HepG2 (cell line): Measurements from ENCODE around the gene SKI. TPM values are rescaled to one million over a fixed set of nuclear protein-coding genes. Genes with fewer than 3 reads are reported as not detected.
A peak's percentile ranks its signal among the peaks of the same experiment; 100 is the strongest.

Experiments used
- CBX5 ChIP-seq: sonication (generic); formaldehyde crosslinking; IDR thresholded peaks from 2 replicates; pipeline ENCODE4 v1.4.0; 2020; ENCODE audit warnings: missing genetic modification reagents, borderline replicate concordance
- DMAP1 ChIP-seq: IDR thresholded peaks from 2 replicates; pipeline ENCODE4 v1.6.1; 2016
- HDAC6 ChIP-seq: fragments of 200-600 bp; sonication (generic); IDR thresholded peaks from 2 replicates; pipeline ENCODE4 v1.7.0; 2017; ENCODE audit warnings: mild to moderate bottlenecking, antibody characterized with exemption, low read length, low read depth
- LCORL ChIP-seq, 2 experiments: fragments of 450-650 bp in 1 of 2; sonication (generic) in 1 of 2; formaldehyde crosslinking in 1 of 2; IDR thresholded peaks; 2 replicates each; pipeline versions ENCODE4 v1.5.0 to v1.6.1; 2017 to 2020; ENCODE audit warnings: antibody characterized with exemption in 1 of 2, missing genetic modification reagents in 1 of 2
- MAF1 ChIP-seq: sonication (generic); formaldehyde crosslinking; IDR thresholded peaks from 2 replicates; pipeline ENCODE4 v1.5.0; 2020; ENCODE audit warnings: missing genetic modification reagents, borderline replicate concordance
- MLLT10 ChIP-seq: sonication (generic); formaldehyde crosslinking; IDR thresholded peaks from 2 replicates; pipeline ENCODE4 v1.4.0; 2020; ENCODE audit warnings: missing genetic modification reagents
- RBM39 ChIP-seq: fragments of 200-400 bp; formaldehyde crosslinking; IDR thresholded peaks from one replicate; pipeline ENCODE4 v1.6.1; 2018; ENCODE audit warnings: antibody characterized with exemption, mild to moderate bottlenecking, low read depth, low read length; ENCODE audit not compliant: poor library complexity, severe bottlenecking
- SP1 ChIP-seq, 2 experiments: fragments of 450-650 bp in 1 of 2; sonication (generic) in 1 of 2; formaldehyde crosslinking in 1 of 2; IDR thresholded peaks; 2 replicates each; pipeline versions ENCODE4 v1.4.0 to v1.6.1; 2016 to 2020; ENCODE audit warnings: missing genetic modification reagents in 1 of 2
- TCF12 ChIP-seq, 2 experiments: fragments of 450-650 bp in 1 of 2; sonication (generic) in 1 of 2; formaldehyde crosslinking in 1 of 2; IDR thresholded peaks; 2 replicates each; pipeline versions ENCODE4 v1.6.1 to v1.8.0; 2017 to 2022; ENCODE audit warnings: antibody characterized with exemption in 1 of 2, mild to moderate bottlenecking in 1 of 2, missing genetic modification reagents in 1 of 2, moderate library complexity in 1 of 2
- ZC3H4 ChIP-seq: sonication (generic); formaldehyde crosslinking; IDR thresholded peaks from 2 replicates; pipeline ENCODE4 v1.4.0; 2020; ENCODE audit warnings: missing genetic modification reagents, borderline replicate concordance
- ZKSCAN1 ChIP-seq: fragments of 150-350 bp; IDR thresholded peaks from 2 replicates; pipeline ENCODE4 v1.6.1; 2014; ENCODE audit warnings: low read length
- ZNF143 ChIP-seq: sonication (generic); formaldehyde crosslinking; IDR thresholded peaks from 2 replicates; pipeline ENCODE4 v1.4.0; 2020; ENCODE audit warnings: missing genetic modification reagents
- ZNF615 ChIP-seq: sonication (generic); formaldehyde crosslinking; IDR thresholded peaks from 2 replicates; pipeline ENCODE4 v1.5.0; 2020; ENCODE audit warnings: mild to moderate bottlenecking, missing genetic modification reagents, borderline replicate concordance
- ZNF678 ChIP-seq: sonication (generic); formaldehyde crosslinking; IDR thresholded peaks from 2 replicates; pipeline ENCODE4 v1.4.0; 2020; ENCODE audit warnings: mild to moderate bottlenecking, missing genetic modification reagents
- ZSCAN21 ChIP-seq: sonication (generic); formaldehyde crosslinking; IDR thresholded peaks from 2 replicates; pipeline ENCODE4 v1.8.0; 2022; ENCODE audit warnings: mild to moderate bottlenecking, missing genetic modification reagents, moderate library complexity, borderline replicate concordance
- polyA plus RNA-seq, 8 experiments: library from polyadenylated mRNA; depleted of rRNA in 3 of 8; stranded (reverse) in 7 of 8; unstranded in 1 of 8; fragments of >200 nt; fragmentation: Illumina TruSeq in 4 of 8; extraction: Trizol in 4 of 8; gene quantifications; 2 replicates each; pipeline versions ENCODE4 v1.2.1 to v1.2.3, GENCODE V29; 2011 to 2016; ENCODE audit warnings: low read depth in 4 of 8, missing spikeins in 1 of 8, mixed read lengths in 1 of 8; ENCODE audit not compliant: insufficient read depth in 1 of 8
- total RNA-seq, 5 experiments: library from RNA; depleted of rRNA; stranded (reverse); fragments of >200 nt; fragmentation: Illumina TruSeq; extraction: Trizol; gene quantifications; 2 replicates each; pipeline ENCODE4 v1.2.3, GENCODE V29; 2016; ENCODE audit warnings: low read depth in 1 of 5
- TF ChIP-seq, protein P1 (sequence below): sonication (generic); formaldehyde crosslinking; IDR thresholded peaks from 2 replicates; pipeline ENCODE4 v1.5.0; 2020; ENCODE audit warnings: mild to moderate bottlenecking, missing genetic modification reagents, borderline replicate concordance
- TF ChIP-seq, protein P2 (sequence below): sonication (generic); formaldehyde crosslinking; IDR thresholded peaks from 2 replicates; pipeline ENCODE4 v1.4.0; 2020; ENCODE audit warnings: mild to moderate bottlenecking, missing genetic modification reagents, borderline replicate concordance

Gene SKI
- total and polyA plus RNA-seq, 2 of the 13 experiments (the other 11 are each of a cell fraction or from before 2014, with no cell fraction given), result 4.7 to 6.9 TPM

DNA sequence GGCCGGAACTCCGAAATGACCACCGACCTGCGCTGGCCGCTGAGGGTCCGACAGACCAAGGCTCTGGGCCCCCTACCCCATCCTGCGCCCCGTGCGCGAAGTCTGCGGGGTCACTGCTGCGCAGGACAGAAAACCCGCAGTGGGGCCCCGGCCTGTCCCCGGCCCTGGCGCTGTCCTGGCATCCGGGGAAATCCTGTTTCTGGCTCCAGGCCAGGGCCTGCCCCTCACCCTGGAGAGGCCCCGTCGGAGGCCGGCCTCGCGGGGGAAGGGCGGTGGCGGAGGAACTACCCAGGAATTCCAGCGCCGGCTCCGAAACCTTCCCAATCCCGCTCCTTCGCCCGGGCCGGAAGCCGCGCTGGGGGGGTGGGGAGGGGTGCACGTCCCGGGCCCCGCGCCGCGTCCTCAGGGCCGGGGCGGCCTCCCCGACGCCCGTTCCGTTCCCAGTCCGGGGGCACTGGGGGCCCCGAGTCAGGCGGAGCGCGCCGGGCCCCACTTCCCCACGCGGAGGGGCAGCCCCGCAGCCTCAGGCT is 86.2 kb downstream of the SKI start (continued):
- TF ChIP-seq, protein P1, sequence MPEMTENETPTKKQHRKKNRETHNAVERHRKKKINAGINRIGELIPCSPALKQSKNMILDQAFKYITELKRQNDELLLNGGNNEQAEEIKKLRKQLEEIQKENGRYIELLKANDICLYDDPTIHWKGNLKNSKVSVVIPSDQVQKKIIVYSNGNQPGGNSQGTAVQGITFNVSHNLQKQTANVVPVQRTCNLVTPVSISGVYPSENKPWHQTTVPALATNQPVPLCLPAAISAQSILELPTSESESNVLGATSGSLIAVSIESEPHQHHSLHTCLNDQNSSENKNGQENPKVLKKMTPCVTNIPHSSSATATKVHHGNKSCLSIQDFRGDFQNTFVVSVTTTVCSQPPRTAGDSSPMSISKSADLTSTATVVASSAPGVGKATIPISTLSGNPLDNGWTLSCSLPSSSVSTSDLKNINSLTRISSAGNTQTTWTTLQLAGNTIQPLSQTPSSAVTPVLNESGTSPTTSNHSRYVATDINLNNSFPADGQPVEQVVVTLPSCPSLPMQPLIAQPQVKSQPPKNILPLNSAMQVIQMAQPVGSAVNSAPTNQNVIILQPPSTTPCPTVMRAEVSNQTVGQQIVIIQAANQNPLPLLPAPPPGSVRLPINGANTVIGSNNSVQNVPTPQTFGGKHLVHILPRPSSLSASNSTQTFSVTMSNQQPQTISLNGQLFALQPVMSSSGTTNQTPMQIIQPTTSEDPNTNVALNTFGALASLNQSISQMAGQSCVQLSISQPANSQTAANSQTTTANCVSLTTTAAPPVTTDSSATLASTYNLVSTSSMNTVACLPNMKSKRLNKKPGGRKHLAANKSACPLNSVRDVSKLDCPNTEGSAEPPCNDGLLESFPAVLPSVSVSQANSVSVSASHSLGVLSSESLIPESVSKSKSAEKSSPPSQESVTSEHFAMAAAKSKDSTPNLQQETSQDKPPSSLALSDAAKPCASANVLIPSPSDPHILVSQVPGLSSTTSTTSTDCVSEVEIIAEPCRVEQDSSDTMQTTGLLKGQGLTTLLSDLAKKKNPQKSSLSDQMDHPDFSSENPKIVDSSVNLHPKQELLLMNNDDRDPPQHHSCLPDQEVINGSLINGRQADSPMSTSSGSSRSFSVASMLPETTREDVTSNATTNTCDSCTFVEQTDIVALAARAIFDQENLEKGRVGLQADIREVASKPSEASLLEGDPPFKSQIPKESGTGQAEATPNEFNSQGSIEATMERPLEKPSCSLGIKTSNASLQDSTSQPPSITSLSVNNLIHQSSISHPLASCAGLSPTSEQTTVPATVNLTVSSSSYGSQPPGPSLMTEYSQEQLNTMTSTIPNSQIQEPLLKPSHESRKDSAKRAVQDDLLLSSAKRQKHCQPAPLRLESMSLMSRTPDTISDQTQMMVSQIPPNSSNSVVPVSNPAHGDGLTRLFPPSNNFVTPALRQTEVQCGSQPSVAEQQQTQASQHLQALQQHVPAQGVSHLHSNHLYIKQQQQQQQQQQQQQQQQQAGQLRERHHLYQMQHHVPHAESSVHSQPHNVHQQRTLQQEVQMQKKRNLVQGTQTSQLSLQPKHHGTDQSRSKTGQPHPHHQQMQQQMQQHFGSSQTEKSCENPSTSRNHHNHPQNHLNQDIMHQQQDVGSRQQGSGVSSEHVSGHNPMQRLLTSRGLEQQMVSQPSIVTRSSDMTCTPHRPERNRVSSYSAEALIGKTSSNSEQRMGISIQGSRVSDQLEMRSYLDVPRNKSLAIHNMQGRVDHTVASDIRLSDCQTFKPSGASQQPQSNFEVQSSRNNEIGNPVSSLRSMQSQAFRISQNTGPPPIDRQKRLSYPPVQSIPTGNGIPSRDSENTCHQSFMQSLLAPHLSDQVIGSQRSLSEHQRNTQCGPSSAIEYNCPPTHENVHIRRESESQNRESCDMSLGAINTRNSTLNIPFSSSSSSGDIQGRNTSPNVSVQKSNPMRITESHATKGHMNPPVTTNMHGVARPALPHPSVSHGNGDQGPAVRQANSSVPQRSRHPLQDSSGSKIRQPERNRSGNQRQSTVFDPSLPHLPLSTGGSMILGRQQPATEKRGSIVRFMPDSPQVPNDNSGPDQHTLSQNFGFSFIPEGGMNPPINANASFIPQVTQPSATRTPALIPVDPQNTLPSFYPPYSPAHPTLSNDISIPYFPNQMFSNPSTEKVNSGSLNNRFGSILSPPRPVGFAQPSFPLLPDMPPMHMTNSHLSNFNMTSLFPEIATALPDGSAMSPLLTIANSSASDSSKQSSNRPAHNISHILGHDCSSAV (CRISPR knock-in tag), result no peak
- TF ChIP-seq CBX5 (CRISPR knock-in tag), result no peak
- no peak for TF ChIP-seq ZKSCAN1
- TF ChIP-seq ZNF678 (CRISPR knock-in tag), result no peak
- no peak for TF ChIP-seq ZC3H4 (CRISPR knock-in tag)
- TF ChIP-seq DMAP1 (CRISPR knock-in tag), result no peak
- no peak for TF ChIP-seq ZSCAN21
- no peak for TF ChIP-seq HDAC6
- no peak for TF ChIP-seq MAF1
- no peak for TF ChIP-seq SP1 (IDR thresholded peaks at IDR 0.05)
- TF ChIP-seq SP1 (CRISPR knock-in tag; IDR thresholded peaks at IDR 0.05), result peak; percentile 39; the same call in 1 of the 2 replicates
- TF ChIP-seq RBM39, result peak; percentile 8
- TF ChIP-seq LCORL (IDR thresholded peaks at IDR 0.05), result no peak
- peak; percentile 60; the same call in 1 of the 2 replicates for TF ChIP-seq LCORL (CRISPR knock-in tag; IDR thresholded peaks at IDR 0.05)
- TF ChIP-seq ZNF143, result no peak
- TF ChIP-seq MLLT10 (CRISPR knock-in tag), result no peak
- no peak for TF ChIP-seq TCF12 (IDR thresholded peaks at IDR 0.05)
- TF ChIP-seq TCF12 (CRISPR knock-in tag; IDR thresholded peaks at IDR 0.05), result 0 out of 2 replicates have a peak, but pooled peaks have one; percentile 46
- TF ChIP-seq, protein P2, sequence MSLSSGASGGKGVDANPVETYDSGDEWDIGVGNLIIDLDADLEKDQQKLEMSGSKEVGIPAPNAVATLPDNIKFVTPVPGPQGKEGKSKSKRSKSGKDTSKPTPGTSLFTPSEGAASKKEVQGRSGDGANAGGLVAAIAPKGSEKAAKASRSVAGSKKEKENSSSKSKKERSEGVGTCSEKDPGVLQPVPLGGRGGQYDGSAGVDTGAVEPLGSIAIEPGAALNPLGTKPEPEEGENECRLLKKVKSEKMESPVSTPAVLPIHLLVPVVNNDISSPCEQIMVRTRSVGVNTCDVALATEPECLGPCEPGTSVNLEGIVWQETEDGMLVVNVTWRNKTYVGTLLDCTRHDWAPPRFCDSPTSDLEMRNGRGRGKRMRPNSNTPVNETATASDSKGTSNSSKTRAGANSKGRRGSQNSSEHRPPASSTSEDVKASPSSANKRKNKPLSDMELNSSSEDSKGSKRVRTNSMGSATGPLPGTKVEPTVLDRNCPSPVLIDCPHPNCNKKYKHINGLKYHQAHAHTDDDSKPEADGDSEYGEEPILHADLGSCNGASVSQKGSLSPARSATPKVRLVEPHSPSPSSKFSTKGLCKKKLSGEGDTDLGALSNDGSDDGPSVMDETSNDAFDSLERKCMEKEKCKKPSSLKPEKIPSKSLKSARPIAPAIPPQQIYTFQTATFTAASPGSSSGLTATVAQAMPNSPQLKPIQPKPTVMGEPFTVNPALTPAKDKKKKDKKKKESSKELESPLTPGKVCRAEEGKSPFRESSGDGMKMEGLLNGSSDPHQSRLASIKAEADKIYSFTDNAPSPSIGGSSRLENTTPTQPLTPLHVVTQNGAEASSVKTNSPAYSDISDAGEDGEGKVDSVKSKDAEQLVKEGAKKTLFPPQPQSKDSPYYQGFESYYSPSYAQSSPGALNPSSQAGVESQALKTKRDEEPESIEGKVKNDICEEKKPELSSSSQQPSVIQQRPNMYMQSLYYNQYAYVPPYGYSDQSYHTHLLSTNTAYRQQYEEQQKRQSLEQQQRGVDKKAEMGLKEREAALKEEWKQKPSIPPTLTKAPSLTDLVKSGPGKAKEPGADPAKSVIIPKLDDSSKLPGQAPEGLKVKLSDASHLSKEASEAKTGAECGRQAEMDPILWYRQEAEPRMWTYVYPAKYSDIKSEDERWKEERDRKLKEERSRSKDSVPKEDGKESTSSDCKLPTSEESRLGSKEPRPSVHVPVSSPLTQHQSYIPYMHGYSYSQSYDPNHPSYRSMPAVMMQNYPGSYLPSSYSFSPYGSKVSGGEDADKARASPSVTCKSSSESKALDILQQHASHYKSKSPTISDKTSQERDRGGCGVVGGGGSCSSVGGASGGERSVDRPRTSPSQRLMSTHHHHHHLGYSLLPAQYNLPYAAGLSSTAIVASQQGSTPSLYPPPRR, result no peak
- no peak for TF ChIP-seq ZNF615 (CRISPR knock-in tag)
